Calu3 (cell line): ENCODE measurements around the gene SYNGR4. TPM values are rescaled to one million over a fixed set of nuclear protein-coding genes. Genes with fewer than 3 reads are reported as not detected.
"Not testable (repeated sequence)": the region's sequence is repeated elsewhere in the genome, so short reads cannot be mapped to it uniquely, and the experiment has no call there.

Experiments used
- BruUV-seq: library from RNA; stranded (reverse); fragments of 400-500 nt; replicated peaks from 2 replicates; lab custom pipeline; 2021; lab: Mats Ljungman, UMichigan
- CTCF ChIA-PET: fragments of 300-600 bp; sonication (Branson Sonifier 250); formaldehyde crosslinking; loops from one replicate; lab custom pipeline; 2022; ENCODE audit warnings: antibody characterized with exemption; lab: Charles Lee
- DNase-seq: peaks from one replicate; pipeline ENCODE4 v3.0.0; 2022
- H3K27ac Mint-ChIP-seq: one replicate; pipeline ENCODE4 v1.8.0; 2022; ENCODE audit warnings: mixed read lengths; ENCODE audit not compliant: unreplicated experiment
- H3K27me3 Mint-ChIP-seq: one replicate; pipeline ENCODE4 v1.8.0; 2022; ENCODE audit warnings: mixed read lengths; ENCODE audit not compliant: unreplicated experiment
- H3K36me3 Mint-ChIP-seq: one replicate; pipeline ENCODE4 v1.8.0; 2022; ENCODE audit warnings: mild to moderate bottlenecking, moderate library complexity, mixed read lengths; ENCODE audit not compliant: insufficient read depth, unreplicated experiment
- H3K4me1 Mint-ChIP-seq: one replicate; pipeline ENCODE4 v1.8.0; 2022; ENCODE audit warnings: mild to moderate bottlenecking, low read depth, mixed read lengths; ENCODE audit not compliant: unreplicated experiment
- H3K4me3 Mint-ChIP-seq: one replicate; pipeline ENCODE4 v1.8.0; 2022; ENCODE audit warnings: mild to moderate bottlenecking, low read depth, moderate library complexity, mixed read lengths; ENCODE audit not compliant: unreplicated experiment
- H3K9me3 Mint-ChIP-seq: one replicate; pipeline ENCODE4 v1.8.0; 2022; ENCODE audit warnings: low read depth, mixed read lengths; ENCODE audit not compliant: unreplicated experiment
- CTCF ChIP-seq: fragments of 200-600 bp; IDR thresholded peaks from one replicate; pipeline ENCODE4 v1.8.0; 2022; ENCODE audit warnings: antibody characterized with exemption; ENCODE audit not compliant: unreplicated experiment
- intact Hi-C: fragments of 100-400 bp; cut with micrococcal nuclease; formaldehyde crosslinking; loops from one replicate; pipeline ENCODE4 v1.10.0; 2022; ENCODE audit not compliant: unreplicated experiment
- total RNA-seq: library from RNA; stranded (reverse); gene quantifications from 2 replicates; pipeline ENCODE4 v1.2.3, GENCODE V29; 2022

Gene SYNGR4
- total RNA-seq, 1 experiment from 2014 or later, result not detected

- intact Hi-C loops, result loop anchor here (1.0 kb wide), 1 partner anchor 55 kb away; the partner anchor contains the start of gene GRWD1
- TF ChIP-seq CTCF, result peak; percentile 78
- peak; percentile 82 for DNase-seq
- CTCF ChIA-PET, result interaction anchor here (0.6 to 2.1 kb wide), 18 partner anchors 12 to 194 kb away, joined by 3 to 27 read pairs (median 5); partner anchors contain the start of genes GRWD1, SYNGR4 and TMEM143
- Mint-ChIP-seq H3K36me3 (peaks cover 60% of the 10 kb centered on the region), H3K27me3 (peaks cover 42% of the 10 kb centered on the region), H3K9me3 (no peaks in the 10 kb centered on the region), H3K4me3 (peak overlapping the region; percentile 82), H3K4me1 (peaks cover 3% of the 10 kb centered on the region), H3K27ac (peak overlapping the region; percentile 89)
- BruUV-seq, result no TSS peak
These were observed 26.3 kb downstream of the SYNGR4 start for GRCh38 chr19:48390188-48391099.

DNA sequence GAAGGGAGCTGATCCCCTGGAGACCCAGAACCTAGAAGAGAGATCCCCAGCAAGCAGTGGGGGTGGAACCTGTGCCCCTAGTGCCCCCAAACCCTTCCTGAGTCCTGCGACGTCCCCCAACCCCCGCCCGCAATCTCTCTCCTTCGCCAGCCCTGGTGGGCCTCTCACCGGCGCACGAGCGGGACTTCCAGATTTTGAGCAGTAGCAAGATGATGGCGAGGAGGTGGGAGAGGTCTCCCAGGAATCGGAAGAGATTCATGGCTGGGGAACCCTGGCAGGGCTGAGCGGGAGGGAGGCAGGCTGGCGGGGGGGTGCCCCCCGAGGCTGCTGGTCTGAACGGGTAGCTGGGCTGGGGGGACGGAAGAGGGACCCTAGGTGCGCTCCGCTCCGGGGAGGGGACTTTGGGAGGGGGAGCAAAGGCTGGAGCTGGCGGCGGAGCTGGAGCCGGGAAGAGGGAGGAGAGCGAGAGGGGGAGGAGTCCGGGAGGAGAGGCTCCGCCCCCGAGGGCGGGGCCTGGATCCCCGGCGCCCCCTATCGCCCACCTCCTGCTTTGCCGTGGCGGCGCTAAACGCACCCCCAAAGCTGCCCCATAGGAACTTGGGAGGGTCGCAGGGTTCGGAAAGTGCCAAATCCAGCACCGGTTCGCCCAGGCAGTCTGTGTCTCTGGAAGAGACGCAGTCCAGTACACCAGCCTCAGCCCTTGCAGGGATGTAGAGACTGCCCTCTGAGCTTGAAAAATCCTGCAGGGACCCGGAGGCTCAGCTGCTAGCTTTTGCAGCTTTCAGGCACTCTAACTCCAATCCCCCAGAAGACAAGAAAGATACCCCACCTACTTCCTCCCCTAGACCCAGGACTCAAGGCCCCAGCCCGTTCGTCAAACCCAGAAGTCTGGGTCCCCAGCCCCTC lies 27.2 kb downstream of the SYNGR4 start, which contains the start of gene KDELR1:
TSS of gene KDELR1 (minus strand) at position 452 of the 906 bp plus-strand sequence. CDS start at position 259, 193 bp downstream.
- Mint-ChIP-seq H3K27me3 (peaks cover 51% of the 10 kb centered on the region), H3K36me3 (peaks cover 57% of the 10 kb centered on the region), H3K9me3 (no peaks in the 10 kb centered on the region), H3K4me1 (peaks cover 9% of the 10 kb centered on the region), H3K27ac (peak within 1 kb of the TSS; percentile 89), H3K4me3 (peak within 1 kb of the TSS; percentile 82)
- TF ChIP-seq CTCF, result peak; percentile 95
- intact Hi-C loops, result loop anchor here (1.0 kb wide), 1 partner anchor 54 kb away; the partner anchor contains the start of gene GRWD1
- BruUV-seq, result TSS peak; percentile 67
- CTCF ChIA-PET, result interaction anchor here (0.6 to 2.1 kb wide), 26 partner anchors 11 to 217 kb away, joined by 3 to 27 read pairs (median 5); partner anchors contain the start of genes GRWD1, SYNGR4 and TMEM143
- DNase-seq, result peak; percentile 87

DNA sequence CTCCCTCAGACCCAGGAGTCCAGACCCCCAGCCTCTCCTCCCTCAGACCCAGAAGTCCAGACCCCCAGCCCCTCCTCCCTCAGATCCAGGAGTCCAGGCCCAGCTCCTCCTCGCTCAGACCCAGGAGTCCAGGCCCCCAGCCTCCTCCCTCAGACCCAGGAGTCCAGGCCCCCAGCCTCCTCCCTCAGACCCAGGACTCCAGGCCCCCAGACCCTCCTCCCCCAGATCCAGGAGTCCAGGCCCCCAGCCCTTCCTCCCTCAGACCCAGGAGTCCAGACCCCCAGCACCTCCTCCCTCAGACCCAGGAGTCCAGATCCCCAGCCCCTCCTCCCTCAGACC lies 27.8 kb downstream of the SYNGR4 start:
- DNase-seq, intact Hi-C loops, BruUV-seq, H3K9me3 Mint-ChIP-seq, H3K27ac Mint-ChIP-seq, H3K4me1 Mint-ChIP-seq: not testable (repeated sequence)
- peaks cover 50% of the 10 kb centered on the region for H3K36me3 Mint-ChIP-seq
- H3K27me3 Mint-ChIP-seq, result peaks cover 57% of the 10 kb centered on the region
- H3K4me3 Mint-ChIP-seq, result peak overlapping the region; percentile 10
- CTCF ChIA-PET, result interaction anchor here (0.6 to 2.1 kb wide), 18 partner anchors 10 to 217 kb away, joined by 3 to 27 read pairs (median 6); partner anchors contain the start of genes GRWD1, SYNGR4 and TMEM143

GRCh38 chr19:48392860-48393558 lies 28.8 kb downstream of the SYNGR4 start:
- no TSS peak for BruUV-seq
- no peak for TF ChIP-seq CTCF
- H3K4me3 Mint-ChIP-seq, result peak overlapping the region; percentile 19
- H3K36me3 Mint-ChIP-seq, result peaks cover 49% of the 10 kb centered on the region
- H3K27ac Mint-ChIP-seq, result no peak overlapping the region
- H3K27me3 Mint-ChIP-seq, result peaks cover 67% of the 10 kb centered on the region
- H3K9me3 Mint-ChIP-seq, result no peaks in the 10 kb centered on the region
- CTCF ChIA-PET, result interaction anchor here (0.6 to 0.7 kb wide), 2 partner anchors 40 to 1753 kb away, joined by 3 to 4 read pairs; no protein-coding TSS in a partner anchor
- peaks cover 20% of the 10 kb centered on the region for H3K4me1 Mint-ChIP-seq
- intact Hi-C loops, result no loop called here
- no peak for DNase-seq
